OCI-LY1 (cell line): ENCODE results near the gene FA2H.

Experiments used
- H2AFZ ChIP-seq: fragments of 200-600 bp; sonication (generic), shearing (Covaris generic); 2 replicates; pipeline ENCODE4 v1.6.0; 2014; ENCODE audit warnings: antibody characterized with exemption, mild to moderate bottlenecking, low read length
- H3F3A ChIP-seq: fragments of 200-600 bp; sonication (generic), shearing (Covaris generic); 2 replicates; pipeline ENCODE4 v1.6.0; 2014; ENCODE audit warnings: mild to moderate bottlenecking, antibody characterized with exemption, low read length, moderate library complexity; ENCODE audit not compliant: insufficient read depth
- H3K27ac ChIP-seq: fragments of 200-600 bp; sonication (generic); 2 replicates; pipeline ENCODE4 v1.5.1; 2014; ENCODE audit warnings: low read length, mixed run types, mild to moderate bottlenecking, low read depth; ENCODE audit not compliant: poor library complexity, severe bottlenecking
- H3K27me3 ChIP-seq: fragments of 200-600 bp; sonication (generic); 2 replicates; pipeline ENCODE4 v1.6.0; 2014; ENCODE audit warnings: antibody characterized with exemption, mild to moderate bottlenecking, low read length, moderate library complexity; ENCODE audit not compliant: insufficient read depth
- H3K36me3 ChIP-seq: fragments of 200-600 bp; sonication (generic); 2 replicates; pipeline ENCODE4 v1.6.1; 2014; ENCODE audit warnings: mild to moderate bottlenecking, antibody characterized with exemption, low read length, moderate library complexity, mixed read lengths; ENCODE audit not compliant: insufficient read depth
- H3K4me1 ChIP-seq: fragments of 200-600 bp; sonication (generic); 2 replicates; pipeline ENCODE4 v1.5.1; 2014; ENCODE audit warnings: mild to moderate bottlenecking, low read length, moderate library complexity; ENCODE audit not compliant: insufficient read depth, severe bottlenecking
- H3K4me2 ChIP-seq: fragments of 200-600 bp; sonication (generic), shearing (Covaris generic); 2 replicates; pipeline ENCODE4 v1.6.1; 2014; ENCODE audit warnings: low read length
- H3K4me3 ChIP-seq: fragments of 200-600 bp; sonication (generic); 2 replicates; pipeline ENCODE4 v1.5.1; 2014; ENCODE audit warnings: low read length, low read depth, mild to moderate bottlenecking, mixed read lengths; ENCODE audit not compliant: poor library complexity, severe bottlenecking
- H3K79me2 ChIP-seq: fragments of 200-600 bp; shearing (Covaris generic); 2 replicates; pipeline ENCODE4 v1.6.1; 2016; ENCODE audit warnings: mixed run types, low read length, mixed read lengths; ENCODE audit not compliant: insufficient read depth
- H3K9ac ChIP-seq: fragments of 200-600 bp; sonication (generic), shearing (Covaris generic); 2 replicates; pipeline ENCODE4 v1.6.1; 2014; ENCODE audit warnings: mild to moderate bottlenecking, low read length, mixed read lengths
- H3K9me2 ChIP-seq: fragments of 200-600 bp; sonication (generic), shearing (Covaris generic); 2 replicates; pipeline ENCODE4 v1.6.1; 2014; ENCODE audit warnings: low read depth, mild to moderate bottlenecking, low read length, mixed read lengths
- H3K9me3 ChIP-seq: fragments of 200-600 bp; shearing (Covaris generic); 2 replicates; pipeline ENCODE4 v1.6.1; 2014; ENCODE audit warnings: low read length, mixed read lengths
- H4K20me1 ChIP-seq: fragments of 200-600 bp; sonication (generic), shearing (Covaris generic); 2 replicates; pipeline ENCODE4 v1.6.0; 2016; ENCODE audit warnings: mild to moderate bottlenecking, low read length; ENCODE audit not compliant: insufficient read depth
- EZH2 ChIP-seq: fragments of 200-600 bp; sonication (generic), shearing (Covaris generic); IDR thresholded peaks from 2 replicates; pipeline ENCODE4 v1.8.0; 2017; ENCODE audit warnings: borderline replicate concordance, mixed run types, mild to moderate bottlenecking, antibody characterized with exemption, low read length, moderate library complexity, mixed read lengths
- TF ChIP-seq, protein P1 (sequence below): fragments of 200-600 bp; sonication (generic), shearing (Covaris generic); IDR thresholded peaks from 2 replicates; pipeline ENCODE4 v1.5.1; 2017; ENCODE audit warnings: mild to moderate bottlenecking, antibody characterized with exemption, low read length, moderate library complexity, mixed read lengths

The FA2H gene

GRCh38 chr16:74738113-74738541, 36.5 kb downstream of the FA2H start:
- Histone ChIP-seq H3K4me1 (no peaks in the 10 kb centered on the region), H4K20me1 (no peaks in the 10 kb centered on the region), H2AFZ (no peak overlapping the region), H3K4me2 (no peak overlapping the region), H3K9ac (no peak overlapping the region), H3K27me3 (0 out of 2 replicates have a peak, but pooled peaks cover 8% of the 10 kb centered on the region), H3K27ac (no peak overlapping the region), H3F3A (no peaks in the 10 kb centered on the region), H3K36me3 (no peaks in the 10 kb centered on the region), H3K4me3 (no peak overlapping the region), H3K9me2 (no peaks in the 10 kb centered on the region), H3K9me3 (no peaks in the 10 kb centered on the region), H3K79me2 (no peaks in the 10 kb centered on the region)
- TF ChIP-seq, protein P1, sequence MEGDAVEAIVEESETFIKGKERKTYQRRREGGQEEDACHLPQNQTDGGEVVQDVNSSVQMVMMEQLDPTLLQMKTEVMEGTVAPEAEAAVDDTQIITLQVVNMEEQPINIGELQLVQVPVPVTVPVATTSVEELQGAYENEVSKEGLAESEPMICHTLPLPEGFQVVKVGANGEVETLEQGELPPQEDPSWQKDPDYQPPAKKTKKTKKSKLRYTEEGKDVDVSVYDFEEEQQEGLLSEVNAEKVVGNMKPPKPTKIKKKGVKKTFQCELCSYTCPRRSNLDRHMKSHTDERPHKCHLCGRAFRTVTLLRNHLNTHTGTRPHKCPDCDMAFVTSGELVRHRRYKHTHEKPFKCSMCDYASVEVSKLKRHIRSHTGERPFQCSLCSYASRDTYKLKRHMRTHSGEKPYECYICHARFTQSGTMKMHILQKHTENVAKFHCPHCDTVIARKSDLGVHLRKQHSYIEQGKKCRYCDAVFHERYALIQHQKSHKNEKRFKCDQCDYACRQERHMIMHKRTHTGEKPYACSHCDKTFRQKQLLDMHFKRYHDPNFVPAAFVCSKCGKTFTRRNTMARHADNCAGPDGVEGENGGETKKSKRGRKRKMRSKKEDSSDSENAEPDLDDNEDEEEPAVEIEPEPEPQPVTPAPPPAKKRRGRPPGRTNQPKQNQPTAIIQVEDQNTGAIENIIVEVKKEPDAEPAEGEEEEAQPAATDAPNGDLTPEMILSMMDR = no peak
- TF ChIP-seq EZH2 = no peak

- Histone ChIP-seq H3K9me2 (no peaks in the 10 kb centered on the region), H3K27ac (no peak overlapping the region), H3F3A (no peaks in the 10 kb centered on the region), H3K79me2 (no peaks in the 10 kb centered on the region), H3K9me3 (no peaks in the 10 kb centered on the region), H3K4me3 (no peak overlapping the region), H2AFZ (no peak overlapping the region), H3K9ac (no peak overlapping the region), H3K27me3 (0 out of 2 replicates have a peak, but pooled peaks cover 8% of the 10 kb centered on the region), H3K4me1 (no peaks in the 10 kb centered on the region), H3K4me2 (no peak overlapping the region), H3K36me3 (no peaks in the 10 kb centered on the region), H4K20me1 (no peaks in the 10 kb centered on the region)
- TF ChIP-seq, protein P1 = no peak
- TF ChIP-seq EZH2 = no peak
Observed at GRCh38 chr16:74737521-74737920, 37.1 kb downstream of the FA2H start.

- Histone ChIP-seq H3K36me3 (no peaks in the 10 kb centered on the region), H3K9me2 (no peaks in the 10 kb centered on the region), H2AFZ (no peak overlapping the region), H3K9me3 (no peaks in the 10 kb centered on the region), H3K4me1 (no peaks in the 10 kb centered on the region), H3K4me3 (no peak overlapping the region), H3K27me3 (0 out of 2 replicates have a peak, but pooled peaks cover 8% of the 10 kb centered on the region), H3F3A (no peaks in the 10 kb centered on the region), H3K79me2 (no peaks in the 10 kb centered on the region), H4K20me1 (no peaks in the 10 kb centered on the region), H3K9ac (no peak overlapping the region), H3K4me2 (no peak overlapping the region), H3K27ac (no peak overlapping the region)
- TF ChIP-seq, protein P1 = no peak
- TF ChIP-seq EZH2 = no peak
Observed at GRCh38 chr16:74736531-74737157, 38.0 kb downstream of the FA2H start.
